ENCODE measurements around the gene THRB.
A peak's percentile ranks its signal among the peaks of the same experiment; 100 is the strongest.

THRB gene

DNA sequence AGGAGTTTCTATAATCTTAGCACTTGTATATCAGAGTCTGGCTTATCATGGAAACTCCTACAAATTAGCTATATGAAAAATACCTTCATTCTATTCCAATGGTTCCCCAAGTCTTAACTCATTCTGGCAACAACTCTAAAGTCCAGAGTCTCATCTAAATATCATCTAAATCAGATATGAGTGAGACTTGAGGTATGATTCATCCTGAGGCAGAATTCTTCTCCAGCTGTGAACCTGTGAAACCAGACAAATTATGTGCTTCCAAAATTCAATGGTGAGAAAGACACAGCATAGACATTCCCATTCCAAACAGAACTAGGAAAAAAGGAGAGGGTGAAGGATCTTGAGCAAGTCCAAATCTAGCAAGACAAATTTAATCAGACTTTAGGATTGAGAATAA is 138.8 kb downstream of the THRB start:
- DNase-seq (ENCODE audit: low spot score) = no peak
- Histone ChIP-seq H3K27ac (peak overlapping the region in 1 of 2 donors; percentile 8), H3K4me3 (no peak overlapping the region)
- TF ChIP-seq, protein P1, sequence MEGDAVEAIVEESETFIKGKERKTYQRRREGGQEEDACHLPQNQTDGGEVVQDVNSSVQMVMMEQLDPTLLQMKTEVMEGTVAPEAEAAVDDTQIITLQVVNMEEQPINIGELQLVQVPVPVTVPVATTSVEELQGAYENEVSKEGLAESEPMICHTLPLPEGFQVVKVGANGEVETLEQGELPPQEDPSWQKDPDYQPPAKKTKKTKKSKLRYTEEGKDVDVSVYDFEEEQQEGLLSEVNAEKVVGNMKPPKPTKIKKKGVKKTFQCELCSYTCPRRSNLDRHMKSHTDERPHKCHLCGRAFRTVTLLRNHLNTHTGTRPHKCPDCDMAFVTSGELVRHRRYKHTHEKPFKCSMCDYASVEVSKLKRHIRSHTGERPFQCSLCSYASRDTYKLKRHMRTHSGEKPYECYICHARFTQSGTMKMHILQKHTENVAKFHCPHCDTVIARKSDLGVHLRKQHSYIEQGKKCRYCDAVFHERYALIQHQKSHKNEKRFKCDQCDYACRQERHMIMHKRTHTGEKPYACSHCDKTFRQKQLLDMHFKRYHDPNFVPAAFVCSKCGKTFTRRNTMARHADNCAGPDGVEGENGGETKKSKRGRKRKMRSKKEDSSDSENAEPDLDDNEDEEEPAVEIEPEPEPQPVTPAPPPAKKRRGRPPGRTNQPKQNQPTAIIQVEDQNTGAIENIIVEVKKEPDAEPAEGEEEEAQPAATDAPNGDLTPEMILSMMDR (IDR thresholded peaks at IDR 0.05) = no peak

DNA sequence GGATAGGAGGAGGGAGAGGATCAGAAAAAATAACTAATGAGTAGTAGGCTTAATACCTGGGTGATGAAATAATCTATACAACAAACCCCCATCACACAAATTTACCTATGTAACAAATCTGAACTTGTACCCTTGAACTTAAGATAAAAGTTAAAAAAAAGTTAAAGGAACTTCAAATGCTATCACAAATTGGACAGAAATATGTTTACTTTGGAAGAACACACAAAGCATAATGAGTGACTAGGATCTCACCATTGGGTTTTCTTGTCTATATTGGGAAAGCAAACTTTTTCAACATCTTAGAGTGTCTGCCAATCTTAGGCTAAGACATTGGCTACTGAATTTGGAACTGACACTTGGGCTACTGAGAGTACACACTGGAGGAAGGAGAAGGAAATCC is 140.4 kb downstream of the THRB start:
- no peak for DNase-seq (ENCODE audit: low spot score)
- Histone ChIP-seq H3K4me3 (no peak overlapping the region), H3K27ac (no peak overlapping the region)
- TF ChIP-seq, protein P1 (IDR thresholded peaks at IDR 0.05) = no peak

DNA sequence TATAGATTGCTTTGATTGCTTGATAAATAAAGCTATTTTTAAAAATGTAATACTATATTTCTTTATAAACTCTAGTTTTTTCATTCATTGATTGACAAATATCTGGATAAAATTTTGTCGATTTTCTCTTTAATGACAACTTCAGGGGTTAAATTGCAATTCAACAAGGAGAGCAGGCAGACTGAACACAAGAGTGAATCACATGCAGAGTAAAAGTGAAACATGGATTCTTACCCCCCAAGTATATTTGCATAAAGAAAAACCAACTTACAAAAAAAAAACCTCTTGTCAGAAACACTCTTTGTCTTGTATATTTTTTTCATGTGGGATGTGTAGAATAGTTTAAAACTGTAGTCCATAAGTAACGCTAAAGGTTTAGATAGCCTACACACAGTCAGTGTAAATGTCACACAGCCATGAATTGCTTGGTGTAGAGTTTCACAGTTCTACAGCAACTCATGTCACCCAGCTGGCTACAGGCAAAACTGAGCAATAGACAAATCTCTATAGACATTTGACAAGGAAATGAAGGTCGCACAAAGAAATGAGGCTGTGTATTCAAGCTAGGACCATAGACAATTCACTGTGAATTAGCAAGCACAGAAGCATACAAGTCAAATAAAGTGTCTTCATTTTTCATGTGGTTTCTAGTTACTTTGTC is 141.6 kb downstream of the THRB start:
- H3K27ac ChIP-seq = no peak overlapping the region
- no peak for DNase-seq (ENCODE audit: low spot score)
- no peak overlapping the region for H3K4me3 ChIP-seq
- TF ChIP-seq, protein P1 (IDR thresholded peaks at IDR 0.05) = no peak

DNA sequence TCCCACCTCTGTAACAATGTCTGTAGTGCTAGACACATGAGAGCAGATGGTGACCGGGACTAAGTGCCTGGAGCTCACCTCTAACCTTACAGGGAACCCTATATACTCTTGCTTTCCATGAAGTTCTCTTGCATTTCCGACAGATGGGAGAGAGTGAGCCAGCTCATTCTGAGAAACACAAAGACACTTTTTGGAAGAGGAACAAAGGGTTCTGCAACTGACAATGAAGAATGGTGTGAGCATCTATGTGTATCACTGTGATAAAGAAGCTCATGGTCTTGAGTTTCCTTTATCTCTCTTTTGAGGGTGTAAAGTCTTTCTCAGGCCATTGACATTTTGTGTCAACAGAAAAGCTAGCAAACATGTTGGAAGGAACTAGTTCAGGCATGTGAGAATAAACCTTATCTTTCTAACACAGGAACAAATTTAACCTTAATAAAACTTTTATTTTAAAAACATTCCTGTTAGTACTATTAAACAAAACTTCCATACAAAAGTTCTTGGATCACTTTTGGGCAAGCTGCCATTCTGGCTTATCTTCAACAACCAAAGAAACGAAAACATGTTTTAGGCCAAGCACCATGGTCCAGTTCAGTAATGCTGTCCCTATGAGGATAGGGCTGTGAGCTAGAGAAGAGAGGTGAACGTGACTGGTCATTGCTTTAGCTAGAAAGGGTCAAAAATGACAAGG is 142.7 kb downstream of the THRB start:
- DNase-seq (ENCODE audit: low spot score) = no peak
- H3K4me3 ChIP-seq = no peak overlapping the region
- peak overlapping the region; percentile 35 to 70 for H3K27ac ChIP-seq
- TF ChIP-seq, protein P1 (IDR thresholded peaks at IDR 0.05) = no peak

DNA sequence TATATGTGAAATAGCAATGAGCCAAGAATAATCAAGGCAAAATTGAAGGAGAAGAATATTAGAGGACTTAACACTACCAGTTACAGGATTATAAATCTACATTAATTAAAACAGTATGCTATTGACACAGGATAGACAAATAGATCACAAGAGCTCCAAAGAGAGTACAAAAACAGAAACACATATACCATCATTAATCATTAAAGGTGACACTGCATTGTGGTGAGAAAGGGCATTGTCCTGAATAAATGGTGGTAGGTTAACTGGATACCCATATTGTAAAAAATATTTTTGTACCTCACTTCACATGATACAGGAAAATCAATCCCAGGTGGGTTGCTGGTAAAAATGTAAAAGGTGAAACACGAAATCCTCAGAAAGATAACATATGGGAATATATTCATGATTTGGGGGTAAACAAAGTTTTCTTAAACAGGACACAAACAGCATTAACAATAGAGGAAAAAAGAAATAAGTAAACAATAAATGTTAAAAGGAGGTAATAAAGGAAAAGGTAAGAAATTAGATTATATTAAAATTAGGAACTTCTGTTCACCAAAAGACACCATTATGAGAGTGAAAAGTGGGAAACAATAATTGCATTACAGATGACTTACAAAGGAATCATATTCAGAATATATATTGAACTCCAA is 145.2 kb downstream of the THRB start:
- Histone ChIP-seq H3K27ac (no peak overlapping the region), H3K4me3 (no peak overlapping the region)
- TF ChIP-seq, protein P1 (IDR thresholded peaks at IDR 0.05) = no peak
- DNase-seq (ENCODE audit: low spot score) = no peak

DNA sequence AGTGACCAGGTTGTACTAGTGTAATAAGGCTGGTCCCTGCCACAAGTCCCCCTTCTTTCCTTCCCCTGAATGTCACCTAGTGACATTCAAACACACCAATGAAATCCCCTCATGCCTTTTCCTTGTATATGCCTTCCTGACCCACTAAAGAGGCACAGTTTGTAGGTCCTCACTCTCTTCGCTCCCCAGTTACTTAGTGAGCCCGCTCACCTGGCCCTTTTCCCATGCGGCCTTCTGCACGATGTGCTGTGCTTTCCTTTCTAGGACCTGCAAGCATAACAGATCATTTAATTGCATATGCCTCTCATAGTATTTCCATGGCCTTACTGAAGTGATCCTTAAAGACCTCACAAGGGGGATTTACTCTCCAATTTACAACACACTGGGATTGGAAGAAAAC is 146.3 kb downstream of the THRB start:
- Histone ChIP-seq H3K4me3 (no peak overlapping the region), H3K27ac (no peak overlapping the region)
- DNase-seq (ENCODE audit: low spot score) = no peak
- TF ChIP-seq, protein P1 (IDR thresholded peaks at IDR 0.05) = no peak

Measured in coronary artery (tissue), 2 donors.